NCI-H2107 treated with DMSO at 0.1 percent for 48 hours (cell line): ENCODE data around the gene ABHD12.
"Not testable (repeated sequence)": the region's sequence is repeated elsewhere in the genome, so short reads cannot be mapped to it uniquely, and the experiment has no call there.

Experiments
- DNase-seq: peaks from one replicate; lab custom pipeline; 2025; ENCODE audit not compliant: unreplicated experiment; lab: John Stamatoyannopoulos, UW

Gene ABHD12

DNA sequence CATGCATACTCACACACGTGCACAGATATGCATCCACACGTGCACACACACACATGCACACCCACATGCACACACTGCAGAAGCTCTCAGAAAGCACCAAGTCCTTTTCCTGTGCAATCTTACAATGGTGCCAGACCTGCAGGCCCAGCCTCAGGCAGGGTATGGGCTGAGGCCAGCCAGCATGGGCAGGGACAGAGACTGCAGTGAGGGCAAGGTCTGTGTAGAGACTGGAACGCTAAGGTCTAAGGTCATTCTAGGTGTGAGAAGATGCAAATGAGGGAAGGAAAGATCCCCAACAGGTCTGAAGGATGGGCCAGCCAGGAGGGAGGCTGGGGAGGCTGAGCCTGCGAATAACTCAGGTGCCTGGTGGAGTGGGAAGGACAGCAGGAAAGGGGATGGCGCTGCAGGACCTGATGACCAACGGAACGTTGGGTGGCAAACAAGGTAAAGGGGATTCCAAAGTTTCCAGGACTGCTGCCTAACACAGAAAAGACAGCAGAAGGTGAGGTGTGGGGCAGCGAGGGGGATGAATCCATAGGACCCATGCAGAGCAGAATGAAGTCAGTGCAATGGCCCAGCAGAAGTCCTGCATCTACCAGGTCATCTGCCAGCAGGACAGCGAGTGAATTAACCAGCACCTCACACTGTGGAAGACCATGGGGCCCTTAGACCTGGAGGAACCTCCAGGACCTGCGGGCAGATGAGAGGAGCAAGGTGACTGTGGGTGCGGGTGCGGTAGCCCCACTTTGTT is 67.0 kb downstream of the ABHD12 start:
- no peak for DNase-seq

GRCh38 chr20:25321991-25322390 is 68.6 kb downstream of the ABHD12 start:
- no peak for DNase-seq

GRCh38 chr20:25321262-25321831 is 69.3 kb downstream of the ABHD12 start:
- no peak for DNase-seq

- no peak for DNase-seq
Observed at GRCh38 chr20:25320035-25320800, 70.4 kb downstream of the ABHD12 start.

DNA sequence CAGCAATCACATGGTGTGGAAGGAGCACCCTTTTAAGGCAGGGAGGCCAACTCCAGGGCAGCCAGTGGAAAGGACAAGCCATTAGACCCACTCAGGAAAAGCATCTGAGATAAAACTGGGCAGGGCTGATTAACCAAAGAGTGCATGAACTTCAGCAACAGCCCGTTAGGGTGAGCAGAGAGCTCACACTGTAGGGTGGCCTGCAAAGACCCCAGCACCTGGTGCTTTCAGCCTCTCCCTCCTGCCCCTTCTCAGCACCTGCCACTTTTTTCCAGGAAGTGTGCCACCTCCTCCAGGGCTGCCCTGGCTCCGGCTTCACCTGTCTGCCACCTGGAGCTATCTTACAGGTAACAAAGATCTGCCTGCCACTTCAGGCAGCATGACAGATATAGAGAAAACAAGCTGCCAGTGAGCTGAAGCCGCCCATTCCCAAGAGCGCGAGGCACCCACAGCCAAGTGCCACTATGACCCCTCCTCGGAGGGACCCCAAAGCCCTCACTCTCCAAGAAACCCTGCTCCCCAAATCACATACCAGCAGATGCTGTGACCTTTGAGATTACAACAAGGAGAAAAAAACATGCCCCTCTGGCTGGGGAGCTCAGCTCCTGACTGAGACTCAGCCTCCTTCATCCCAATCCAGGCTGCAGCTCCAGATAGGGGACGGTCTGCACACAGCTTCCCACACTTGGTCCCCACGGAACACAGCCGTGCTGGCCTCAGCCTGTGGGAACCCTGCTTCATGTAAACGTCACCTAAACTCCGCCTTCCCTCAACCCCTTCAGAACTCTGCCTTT is 71.2 kb downstream of the ABHD12 start:
- peak; percentile 61 for DNase-seq

- DNase-seq: no peak
Observed at GRCh38 chr20:25318471-25319240, 72.0 kb downstream of the ABHD12 start.

- DNase-seq: peak; percentile 11
Observed at GRCh38 chr20:25317351-25318075, 73.1 kb downstream of the ABHD12 start.

- DNase-seq: no peak
Observed at GRCh38 chr20:25316506-25317190, 74.0 kb downstream of the ABHD12 start.

- no peak for DNase-seq
Observed at GRCh38 chr20:25315418-25316210, 75.0 kb downstream of the ABHD12 start.

DNA sequence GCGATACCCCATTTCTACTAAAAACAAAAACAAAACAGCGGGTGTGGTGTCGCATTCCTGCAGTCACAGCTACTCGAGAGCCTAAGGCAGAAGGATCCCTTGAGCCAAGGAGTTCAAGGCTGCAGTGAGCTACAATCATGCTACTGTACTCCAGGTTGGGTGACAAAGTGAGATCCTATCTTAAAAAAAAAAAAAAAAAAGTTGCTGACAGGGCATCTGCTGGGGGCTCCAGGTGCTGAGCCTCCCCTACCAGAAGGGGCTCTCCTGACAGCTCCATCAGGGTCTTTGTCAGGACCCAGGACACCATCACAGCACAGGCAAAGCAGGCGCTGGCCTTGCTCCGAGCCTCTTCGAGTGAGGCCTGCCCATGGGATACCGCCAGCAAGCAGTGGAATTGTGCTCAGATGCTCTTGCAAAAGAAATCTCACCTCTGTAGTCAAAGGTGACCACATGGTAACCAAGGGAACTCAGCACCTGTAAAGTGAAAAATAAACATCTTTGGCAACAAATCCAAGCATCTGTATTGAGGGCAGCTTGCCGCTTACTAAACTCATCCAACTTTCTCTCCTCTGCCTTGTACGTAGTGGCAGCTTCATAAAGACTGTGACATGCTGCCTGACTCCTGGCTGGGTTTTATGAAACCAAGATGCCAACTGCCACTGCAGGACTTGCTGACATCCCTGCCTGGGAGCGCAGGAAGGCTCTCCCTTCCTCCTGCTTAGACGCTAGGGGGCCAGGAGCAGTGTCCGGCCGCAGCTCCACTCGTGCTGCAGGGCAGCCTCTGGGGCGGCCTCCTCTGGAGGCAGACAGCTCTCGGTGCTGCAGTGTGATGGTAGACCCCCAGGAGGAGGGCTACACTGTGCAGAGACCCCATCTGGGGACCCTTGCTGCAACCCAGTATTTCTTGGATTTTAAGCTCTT is 75.9 kb downstream of the ABHD12 start:
- DNase-seq: no peak

GRCh38 chr20:25313593-25313992 is 77.0 kb downstream of the ABHD12 start:
- no peak for DNase-seq

- not testable (repeated sequence) for DNase-seq
Observed at GRCh38 chr20:25312716-25313115, 77.9 kb downstream of the ABHD12 start.

DNA sequence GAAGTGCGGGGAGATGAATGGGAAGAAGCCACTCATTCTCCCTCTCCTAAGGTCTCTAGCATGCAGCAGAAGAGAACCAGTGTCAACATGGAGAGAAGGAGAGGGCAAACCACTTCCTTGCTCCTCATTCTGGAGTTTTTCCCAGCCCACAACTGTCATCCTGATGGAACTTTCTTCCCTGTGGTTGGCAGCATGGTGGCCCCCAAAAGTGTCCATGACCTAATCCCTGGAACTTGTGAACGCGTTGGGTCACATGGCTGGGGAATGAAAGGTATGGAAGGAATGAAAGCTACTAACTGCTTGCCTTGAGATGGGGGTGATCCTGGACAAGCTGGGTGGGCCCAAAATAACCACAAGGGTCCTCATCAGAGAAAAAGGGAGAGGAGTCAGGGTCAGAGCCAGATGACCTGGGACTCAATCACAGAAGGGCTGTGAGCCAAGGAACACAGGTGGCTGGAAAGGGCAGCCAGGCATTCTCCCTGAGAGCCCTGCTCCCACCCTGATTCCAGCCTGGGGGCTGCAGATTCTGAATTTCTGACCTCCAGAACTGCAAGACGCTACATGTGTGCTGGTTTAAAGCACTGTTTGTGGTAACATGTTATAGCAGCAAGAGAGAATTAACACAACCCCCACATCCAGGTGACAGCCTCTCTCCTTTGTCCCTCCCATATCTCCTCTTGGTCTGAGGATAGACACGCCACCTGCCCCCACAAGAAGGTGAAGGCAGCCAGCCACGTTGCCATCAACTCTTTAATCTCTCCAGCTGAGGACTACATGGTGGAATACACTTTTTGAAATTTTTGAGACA is 79.5 kb downstream of the ABHD12 start:
- DNase-seq: no peak

GRCh38 chr20:25310268-25310920 is 80.2 kb downstream of the ABHD12 start:
- DNase-seq: peak; percentile 20

DNA sequence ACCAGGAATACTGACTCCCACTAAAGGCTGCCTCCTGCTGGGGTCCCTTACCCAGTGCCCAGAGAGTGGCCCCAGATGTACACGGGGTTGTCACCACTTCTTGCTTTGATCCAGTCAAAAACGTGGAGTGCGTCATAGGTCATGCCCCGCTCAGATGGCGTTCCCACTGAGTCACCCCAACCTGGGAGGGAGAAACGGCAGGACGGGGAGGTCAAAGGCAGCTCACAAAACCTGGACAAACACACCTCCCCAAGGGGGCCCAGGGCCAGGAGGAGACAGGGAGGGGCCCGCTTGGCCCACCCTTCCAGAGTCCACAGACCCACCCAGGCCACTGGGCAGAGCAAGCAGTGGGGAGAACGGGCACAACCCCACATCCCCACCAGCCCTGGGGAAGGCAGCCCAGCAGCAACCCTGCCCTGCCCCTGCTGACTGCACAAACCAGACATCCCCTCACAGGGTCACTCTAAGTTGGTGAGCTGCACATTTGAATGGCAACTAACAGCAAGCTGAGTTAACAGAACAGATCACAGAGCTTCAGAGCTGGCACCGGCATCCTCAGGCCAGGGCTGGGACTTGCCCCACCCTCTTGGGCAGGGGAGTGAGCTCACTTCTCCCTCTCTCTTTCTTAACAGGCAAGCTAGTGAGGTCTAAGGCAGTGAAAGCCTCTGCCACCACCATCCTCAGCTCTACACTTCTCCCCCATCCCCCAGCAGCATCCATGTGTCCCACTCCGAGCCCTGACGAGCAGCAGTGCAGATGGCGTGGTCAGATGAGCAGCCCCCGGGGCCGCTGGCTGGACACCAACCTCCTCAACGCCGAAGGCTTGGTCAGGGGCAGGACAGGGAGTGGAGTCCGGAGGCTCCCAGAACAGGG is 81.0 kb downstream of the ABHD12 start:
- no peak for DNase-seq
